ENCODE measurements around the gene TMEM144.
"Not testable (repeated sequence)": the region's sequence is repeated elsewhere in the genome, so short reads cannot be mapped to it uniquely, and the experiment has no call there.

Gene TMEM144

GRCh38 chr4:158186815-158187214 lies 23.5 kb upstream of the TMEM144 start:
- DNase-seq = no peak
- in situ Hi-C loops (cut with MboI; ENCODE audit: low pct_unique_long_range_greater_than_20kb, low sequenced_read_pairs) = no loop called here

GRCh38 chr4:158189422-158189821 lies 20.9 kb upstream of the TMEM144 start:
- no peak for DNase-seq
- in situ Hi-C loops (cut with MboI; ENCODE audit: low pct_unique_long_range_greater_than_20kb, low sequenced_read_pairs) = no loop called here

- in situ Hi-C loops (cut with MboI; ENCODE audit: low pct_unique_long_range_greater_than_20kb, low sequenced_read_pairs) = no loop called here
- DNase-seq = no peak
These were observed 19.6 kb upstream of the TMEM144 start for GRCh38 chr4:158190718-158191117.

DNA sequence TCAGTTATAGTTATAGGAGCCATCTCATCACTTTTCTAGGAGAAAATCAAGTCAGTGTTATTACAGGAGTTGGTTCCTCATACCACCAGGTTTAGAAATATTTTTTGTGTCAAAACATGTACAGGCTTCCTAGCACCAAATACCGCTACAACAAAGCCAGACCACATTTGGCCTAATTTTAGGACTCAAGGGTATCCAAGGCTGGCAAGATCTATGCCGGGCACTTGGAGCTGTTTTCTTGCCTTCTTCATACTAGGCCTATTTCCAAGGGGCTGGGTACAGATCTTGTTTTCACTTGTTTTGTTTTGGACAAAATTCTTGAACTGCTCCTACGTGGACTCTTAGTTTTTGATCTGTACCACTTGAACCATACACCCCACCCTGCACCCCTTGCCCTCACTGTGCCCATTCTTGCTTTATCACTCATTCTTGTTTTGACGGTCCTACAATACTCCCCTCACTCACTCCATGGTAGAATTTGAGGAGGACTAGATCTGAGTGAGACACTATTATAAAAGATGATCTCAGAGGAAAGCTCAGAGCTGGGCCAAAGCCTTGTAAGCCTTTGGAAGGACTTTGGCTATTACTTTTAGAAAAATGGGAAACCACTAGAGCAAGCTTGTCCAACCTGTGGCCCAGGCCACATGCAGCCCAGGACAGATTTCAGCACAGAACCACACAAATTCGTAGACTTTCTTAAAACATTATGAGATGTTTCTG lies 17.7 kb upstream of the TMEM144 start:
- no peak for DNase-seq
- in situ Hi-C loops (cut with MboI; ENCODE audit: low pct_unique_long_range_greater_than_20kb, low sequenced_read_pairs) = no loop called here

DNA sequence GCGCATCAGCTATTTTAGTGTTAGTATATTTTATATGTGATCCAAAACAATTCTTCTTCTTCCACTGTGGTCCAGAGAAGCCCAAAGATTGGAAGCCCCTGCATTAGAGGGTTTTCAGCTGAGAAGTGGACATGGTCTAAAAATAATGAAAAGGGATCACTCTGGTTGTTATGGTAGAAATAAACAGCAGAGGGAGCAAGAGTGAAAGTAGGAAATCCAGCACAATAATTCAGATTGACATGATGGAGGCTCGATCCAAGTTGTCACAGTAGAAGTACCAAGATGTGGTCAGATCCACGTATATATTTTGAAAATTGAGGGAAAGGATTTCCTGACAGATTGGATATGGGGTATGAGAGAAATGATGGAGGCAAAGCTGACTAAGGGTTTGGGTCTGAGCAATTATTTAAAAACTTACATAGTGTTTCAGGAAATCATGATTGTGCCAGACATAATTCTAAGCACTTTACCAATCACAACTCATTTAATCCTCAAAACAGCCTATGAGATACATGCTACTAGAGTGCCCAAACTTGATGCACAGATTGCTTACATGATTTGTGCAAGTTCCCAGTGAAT lies 17.0 kb upstream of the TMEM144 start:
- peak; percentile 65 for DNase-seq
- in situ Hi-C loops (cut with MboI; ENCODE audit: low pct_unique_long_range_greater_than_20kb, low sequenced_read_pairs) = no loop called here

- DNase-seq = no peak
- in situ Hi-C loops (cut with MboI; ENCODE audit: low pct_unique_long_range_greater_than_20kb, low sequenced_read_pairs) = no loop called here
These were observed 15.0 kb upstream of the TMEM144 start for GRCh38 chr4:158195297-158195696.

GRCh38 chr4:158197194-158197776 lies 13.0 kb upstream of the TMEM144 start:
- in situ Hi-C loops (cut with MboI; ENCODE audit: low pct_unique_long_range_greater_than_20kb, low sequenced_read_pairs) = no loop called here
- DNase-seq = no peak

- no peak for DNase-seq
- in situ Hi-C loops (cut with MboI; ENCODE audit: low pct_unique_long_range_greater_than_20kb, low sequenced_read_pairs) = no loop called here
These were observed 10.1 kb upstream of the TMEM144 start for GRCh38 chr4:158200214-158200613.

GRCh38 chr4:158201322-158201721 lies 9.0 kb upstream of the TMEM144 start:
- no peak for DNase-seq
- in situ Hi-C loops (cut with MboI; ENCODE audit: low pct_unique_long_range_greater_than_20kb, low sequenced_read_pairs) = no loop called here

DNA sequence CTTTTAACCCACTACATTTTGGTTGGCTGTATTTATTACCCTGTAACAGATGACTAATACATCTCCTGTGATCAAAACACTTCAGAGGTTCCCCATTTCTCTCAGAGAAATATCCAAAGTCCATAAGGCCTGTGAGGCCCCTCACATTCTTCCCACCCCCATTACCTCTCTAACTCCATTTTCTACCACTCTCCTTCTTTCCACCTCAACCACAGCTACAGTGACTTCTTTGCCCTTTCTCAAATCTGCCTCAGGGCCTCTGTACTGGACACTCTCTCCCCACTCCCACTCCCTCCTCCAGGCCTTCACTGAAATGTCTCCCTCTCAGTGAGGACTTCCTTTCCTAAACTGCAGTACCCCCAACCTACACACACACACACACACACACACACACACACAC lies 8.4 kb upstream of the TMEM144 start:
- no peak for DNase-seq
- in situ Hi-C loops (cut with MboI; ENCODE audit: low pct_unique_long_range_greater_than_20kb, low sequenced_read_pairs) = no loop called here

DNA sequence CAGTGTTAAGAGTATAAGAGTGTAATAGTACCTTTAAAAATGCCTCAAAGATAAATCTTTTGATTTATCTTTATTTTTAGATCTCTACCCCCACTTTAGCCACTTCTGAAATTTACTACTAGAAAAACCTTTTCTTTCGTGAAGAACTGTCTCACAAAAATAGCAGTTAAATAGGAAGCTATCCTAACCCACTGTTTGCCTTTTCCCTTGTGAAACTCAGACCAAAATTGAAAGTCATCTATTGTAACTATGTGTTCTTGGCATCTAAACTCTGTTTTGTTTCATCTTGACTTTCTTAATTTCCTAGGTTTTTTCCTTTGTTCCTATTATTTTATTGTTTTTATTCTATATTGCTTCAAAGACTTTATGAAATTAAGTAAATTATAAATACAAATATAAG lies 7.8 kb upstream of the TMEM144 start:
- in situ Hi-C loops (cut with MboI; ENCODE audit: low pct_unique_long_range_greater_than_20kb, low sequenced_read_pairs) = no loop called here
- no peak for DNase-seq

DNA sequence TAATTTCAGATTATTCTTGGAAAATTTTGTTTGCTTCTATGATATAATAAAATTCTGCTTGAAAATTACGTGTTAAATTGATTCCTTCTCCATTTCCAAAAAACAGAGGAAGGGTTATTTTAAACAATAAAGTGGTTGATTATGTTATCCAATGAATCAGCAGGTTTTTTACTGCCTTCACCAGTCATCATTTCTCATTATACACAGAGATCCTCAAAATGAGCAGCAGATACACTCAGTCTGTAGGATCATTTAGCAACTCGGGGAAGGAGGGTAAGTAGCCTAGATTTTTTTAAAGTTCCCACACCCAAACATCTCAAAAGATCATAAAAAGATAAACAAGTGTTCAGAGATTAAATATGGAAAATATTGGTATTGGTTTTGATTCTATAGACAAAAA lies 6.8 kb upstream of the TMEM144 start:
- in situ Hi-C loops (cut with MboI; ENCODE audit: low pct_unique_long_range_greater_than_20kb, low sequenced_read_pairs) = no loop called here
- no peak for DNase-seq

DNA sequence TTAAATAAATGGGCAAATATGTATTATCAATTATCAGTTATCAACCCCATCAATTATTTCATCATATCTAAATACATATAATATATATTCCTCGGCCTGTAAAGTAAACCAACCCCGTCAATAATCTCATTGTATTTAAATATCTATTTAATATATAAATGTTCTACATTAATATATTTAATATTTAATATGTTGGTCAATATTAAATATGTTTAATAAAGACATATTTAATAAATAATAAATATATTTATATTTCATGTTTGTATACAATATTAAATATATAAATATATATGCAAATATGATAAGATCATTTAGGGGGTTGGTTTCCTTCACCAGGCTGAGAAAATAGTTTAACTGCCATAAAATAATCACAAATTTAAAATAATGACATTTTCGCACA lies 6.4 kb upstream of the TMEM144 start:
- DNase-seq = no peak
- in situ Hi-C loops (cut with MboI; ENCODE audit: low pct_unique_long_range_greater_than_20kb, low sequenced_read_pairs) = no loop called here

DNA sequence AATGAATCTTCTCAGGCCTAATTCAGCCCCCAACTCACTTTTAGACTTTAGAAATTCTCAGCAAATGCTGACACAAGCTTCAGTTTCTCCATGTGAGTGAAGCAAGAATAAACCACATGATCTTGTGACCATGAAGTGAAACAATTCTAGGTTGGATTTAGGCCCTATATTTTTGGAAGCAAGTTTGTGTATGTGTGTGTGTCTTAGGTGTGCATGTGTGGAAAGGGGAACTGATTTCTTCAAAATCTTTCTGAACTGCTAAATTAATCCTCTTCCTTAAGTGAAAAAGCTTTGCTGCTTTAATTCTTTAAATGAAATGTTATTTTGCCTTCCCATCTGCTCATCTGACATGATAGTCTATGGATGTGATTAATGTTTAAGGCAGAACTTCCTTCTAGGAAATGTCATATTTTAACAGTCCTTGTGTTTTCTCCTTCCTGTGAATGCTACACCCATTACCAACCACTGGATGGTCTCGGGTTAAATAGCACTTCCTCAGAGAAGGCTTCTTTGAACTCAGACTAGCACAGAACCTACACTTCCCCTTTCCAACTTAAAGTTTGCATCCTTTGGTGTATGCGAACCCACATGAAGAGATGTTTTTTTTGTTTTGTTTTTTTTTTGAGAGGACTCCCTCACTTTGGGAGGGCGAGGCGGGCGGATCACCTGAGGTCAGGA lies 1.2 kb upstream of the TMEM144 start:
- DNase-seq = peak; percentile 85
- in situ Hi-C loops (cut with MboI; ENCODE audit: low pct_unique_long_range_greater_than_20kb, low sequenced_read_pairs) = no loop called here

- no peak for DNase-seq
These were observed 936 bp downstream of the TMEM144 start for GRCh38 chr4:158211222-158211621.

GRCh38 chr4:158213466-158213865 lies 3.2 kb downstream of the TMEM144 start:
- in situ Hi-C loops (cut with MboI; ENCODE audit: low pct_unique_long_range_greater_than_20kb, low sequenced_read_pairs) = no loop called here
- no peak for DNase-seq

More at GRCh38 chr4:158211222-158211621, 936 bp downstream of the TMEM144 start:
- in situ Hi-C loops (cut with MboI; ENCODE audit: low pct_unique_long_range_greater_than_20kb, low sequenced_read_pairs) = no loop called here

DNA sequence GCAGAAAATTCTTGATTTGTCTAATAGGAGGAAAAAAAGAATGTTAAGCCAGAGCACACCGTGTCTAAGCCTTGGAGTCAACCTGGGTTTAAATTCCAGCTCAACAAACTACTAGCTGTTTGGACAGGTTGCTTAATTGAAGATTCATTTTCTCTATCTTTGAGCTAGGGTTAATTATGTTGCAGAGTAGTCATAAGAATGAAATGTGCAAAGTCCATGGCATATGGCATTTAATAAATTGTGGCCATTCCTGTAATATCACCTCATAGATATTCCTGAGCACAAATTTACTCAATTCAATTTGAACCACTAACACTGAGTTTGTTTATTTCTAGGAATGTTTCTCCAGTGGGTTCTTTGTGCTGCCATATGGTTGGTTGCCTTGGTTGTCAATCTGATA lies 4.6 kb downstream of the TMEM144 start:
- no peak for DNase-seq
- in situ Hi-C loops (cut with MboI; ENCODE audit: low pct_unique_long_range_greater_than_20kb, low sequenced_read_pairs) = no loop called here

GRCh38 chr4:158217763-158218162 lies 7.5 kb downstream of the TMEM144 start:
- in situ Hi-C loops (cut with MboI; ENCODE audit: low pct_unique_long_range_greater_than_20kb, low sequenced_read_pairs) = no loop called here
- DNase-seq = no peak

DNA sequence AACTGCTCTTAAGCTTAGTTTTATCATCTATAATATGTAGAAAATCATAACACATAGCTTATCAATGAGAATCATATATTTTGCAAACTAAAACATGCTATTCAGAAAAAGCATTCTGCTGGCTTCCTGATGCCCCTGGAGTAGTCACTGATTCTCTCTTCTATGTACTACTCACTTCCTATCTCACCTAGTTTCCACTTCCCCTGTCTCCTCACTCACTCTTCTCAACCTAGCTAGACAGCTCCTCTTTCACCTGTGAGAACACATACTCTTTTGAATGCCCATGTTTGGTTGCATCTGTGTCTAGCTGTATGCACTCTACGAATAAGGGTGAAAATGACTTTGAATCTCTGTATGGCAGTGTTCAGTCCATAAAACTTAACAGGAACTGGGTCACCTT lies 9.3 kb downstream of the TMEM144 start:
- DNase-seq = no peak
- in situ Hi-C loops (cut with MboI; ENCODE audit: low pct_unique_long_range_greater_than_20kb, low sequenced_read_pairs) = no loop called here

DNA sequence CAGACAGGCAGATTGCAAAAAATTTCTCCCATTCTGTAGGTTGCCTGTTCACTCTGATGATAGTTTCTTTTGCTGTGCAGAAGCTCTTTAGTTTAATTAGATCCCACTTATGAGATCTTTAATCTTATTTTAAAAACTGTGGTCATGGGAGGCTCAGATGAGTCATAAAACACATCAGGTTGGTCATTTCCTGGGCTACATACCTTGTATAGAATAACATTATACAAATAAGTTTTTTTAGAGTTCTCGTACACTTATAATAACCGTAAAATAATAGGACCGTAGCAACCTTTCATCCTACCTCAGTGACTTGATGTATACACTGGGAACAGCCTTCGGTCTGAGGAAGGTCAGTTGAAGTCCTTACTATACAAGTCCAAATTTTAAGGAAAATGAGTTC lies 14.0 kb downstream of the TMEM144 start:
- DNase-seq; in situ Hi-C loops (cut with MboI; ENCODE audit: low pct_unique_long_range_greater_than_20kb, low sequenced_read_pairs): not testable (repeated sequence)
